Mesothelial cell of epicardium (in vitro differentiated cells): ENCODE results near the gene HPN. TPM values are rescaled to one million over a fixed set of nuclear protein-coding genes. Genes with fewer than 3 reads are reported as not detected.

ENCODE experiments used
- DNase-seq, 2 experiments: peaks; one replicate each; pipeline ENCODE4 v3.0.0; 2021; ENCODE audit warnings: low spot score in 2 of 2; ENCODE audit not compliant: unreplicated experiment in 2 of 2
- H3K27ac Mint-ChIP-seq: 2 replicates; pipeline ENCODE4 v1.8.0; 2021; ENCODE audit warnings: mixed read lengths
- H3K27me3 Mint-ChIP-seq: 2 replicates; pipeline ENCODE4 v1.8.0; 2021; ENCODE audit warnings: low read depth, mixed read lengths
- H3K36me3 Mint-ChIP-seq: 2 replicates; pipeline ENCODE4 v1.8.0; 2021; ENCODE audit warnings: mixed read lengths
- H3K4me1 Mint-ChIP-seq: 2 replicates; pipeline ENCODE4 v1.8.0; 2021; ENCODE audit warnings: mixed read lengths
- H3K4me3 Mint-ChIP-seq: 2 replicates; pipeline ENCODE4 v1.8.0; 2021; ENCODE audit warnings: mild to moderate bottlenecking, moderate library complexity, mixed read lengths
- H3K9me3 Mint-ChIP-seq: 2 replicates; pipeline ENCODE4 v1.8.0; 2021; ENCODE audit warnings: mixed read lengths
- CTCF ChIP-seq: fragments of 200-600 bp; sonication (generic); IDR thresholded peaks from one replicate; pipeline ENCODE4 v1.5.0; 2021; ENCODE audit warnings: antibody characterized with exemption; ENCODE audit not compliant: unreplicated experiment
- total RNA-seq: library from RNA; stranded (reverse); gene quantifications from 3 replicates; pipeline ENCODE4 v1.2.1, GENCODE V29; 2021

The HPN gene
- total RNA-seq, 1 donor from 2014 or later, result 21.3 TPM

- H3K36me3 Mint-ChIP-seq, result peaks cover 34% of the 10 kb centered on the region
These were observed 18.1 kb upstream of the HPN start for GRCh38 chr19:35023428-35023827.

GRCh38 chr19:35024095-35024494 lies 17.4 kb upstream of the HPN start:
- Mint-ChIP-seq H3K36me3 (peaks cover 33% of the 10 kb centered on the region), H3K27me3 (peaks cover 4% of the 10 kb centered on the region), H3K4me3 (no peak overlapping the region), H3K4me1 (no peaks in the 10 kb centered on the region), H3K9me3 (no peaks in the 10 kb centered on the region), H3K27ac (no peak overlapping the region)
- TF ChIP-seq CTCF, result no peak
- DNase-seq, result no peak

More at GRCh38 chr19:35023428-35023827, 18.1 kb upstream of the HPN start:
- H3K4me1 Mint-ChIP-seq, result no peaks in the 10 kb centered on the region
- H3K9me3 Mint-ChIP-seq, result no peaks in the 10 kb centered on the region
- peaks cover 2% of the 10 kb centered on the region for H3K27me3 Mint-ChIP-seq
- DNase-seq, result no peak
- no peak for TF ChIP-seq CTCF
- no peak overlapping the region for H3K4me3 Mint-ChIP-seq
- H3K27ac Mint-ChIP-seq, result no peak overlapping the region

- Mint-ChIP-seq H3K36me3 (peaks cover 24% of the 10 kb centered on the region), H3K4me3 (no peak overlapping the region), H3K4me1 (no peaks in the 10 kb centered on the region)
These were observed 15.6 kb upstream of the HPN start for GRCh38 chr19:35025969-35026368.

GRCh38 chr19:35026418-35026817 lies 15.1 kb upstream of the HPN start:
- peaks cover 4% of the 10 kb centered on the region for H3K4me1 Mint-ChIP-seq
- no peak for TF ChIP-seq CTCF
- H3K36me3 Mint-ChIP-seq, result peaks cover 22% of the 10 kb centered on the region
- no peak overlapping the region for H3K4me3 Mint-ChIP-seq
- no peak overlapping the region for H3K27ac Mint-ChIP-seq
- H3K27me3 Mint-ChIP-seq, result peaks cover 15% of the 10 kb centered on the region
- no peaks in the 10 kb centered on the region for H3K9me3 Mint-ChIP-seq
- DNase-seq, result no peak

More at GRCh38 chr19:35025969-35026368, 15.6 kb upstream of the HPN start:
- no peak for TF ChIP-seq CTCF
- no peak overlapping the region for H3K27ac Mint-ChIP-seq
- no peak for DNase-seq
- no peaks in the 10 kb centered on the region for H3K9me3 Mint-ChIP-seq
- H3K27me3 Mint-ChIP-seq, result peaks cover 10% of the 10 kb centered on the region

GRCh38 chr19:35027009-35027408 lies 14.5 kb upstream of the HPN start:
- no peak overlapping the region for H3K27ac Mint-ChIP-seq
- TF ChIP-seq CTCF, result no peak
- H3K4me3 Mint-ChIP-seq, result no peak overlapping the region
- no peak for DNase-seq
- no peaks in the 10 kb centered on the region for H3K9me3 Mint-ChIP-seq
- peaks cover 7% of the 10 kb centered on the region for H3K4me1 Mint-ChIP-seq
- peaks cover 21% of the 10 kb centered on the region for H3K27me3 Mint-ChIP-seq
- H3K36me3 Mint-ChIP-seq, result peaks cover 22% of the 10 kb centered on the region
